ENCODE results near the gene NTMT1. TPM values are rescaled to one million over a fixed set of nuclear protein-coding genes. Genes with fewer than 3 reads are reported as not detected.

Gene NTMT1
- total and polyA plus RNA-seq, 9 of the 15 experiments (the other 6 are each of a cell fraction or from before 2014, with no cell fraction given): 42.1 to 116 (median 74.7) TPM

GRCh38 chr9:129654554-129655040 is 28.6 kb downstream of the NTMT1 start:
- no peak for DNase-seq (ENCODE audit: extremely low read depth in 1 of 4, low spot score in 3 of 4)
- Histone ChIP-seq H3K27me3 (ENCODE audit: control insufficient read depth in 2 of 2, insufficient read depth in 2 of 2, low read length in 2 of 2) (peaks cover 29 to 45% of the 10 kb centered on the region in 2 experiments; a peak in 4 of 5 replicates), H3K79me2 (ENCODE audit: control insufficient read depth, insufficient read depth, low read length) (no peaks in the 10 kb centered on the region), H3K4me3 (no peak overlapping the region), H3K27ac (ENCODE audit: extremely low read depth, low read depth, low read length) (no peak overlapping the region), H2AFZ (ENCODE audit: low read depth, low read length) (no peak overlapping the region), H3K9me1 (ENCODE audit: control insufficient read depth, insufficient read depth, low read length) (no peaks in the 10 kb centered on the region), H4K20me1 (replicated peaks; ENCODE audit: control insufficient read depth, insufficient read depth, low read length) (no peaks in the 10 kb centered on the region; the same call in 1 of the 2 replicates), H3K4me1 (replicated peaks in 1 of 2; ENCODE audit: control insufficient read depth in 2 of 2, insufficient read depth in 2 of 2, low read length in 2 of 2) (peaks cover 0 to 6% of the 10 kb centered on the region in 2 experiments; a peak in 2 of 5 replicates), H3K9me3 (replicated peaks; ENCODE audit: control insufficient read depth, insufficient read depth, low read depth, low read length) (no peaks in the 10 kb centered on the region), H3K36me3 (ENCODE audit: control insufficient read depth, insufficient read depth, low read length) (no peaks in the 10 kb centered on the region), H3K4me2 (ENCODE audit: insufficient read depth, low read length) (no peak overlapping the region), H3K9ac (ENCODE audit: insufficient read depth in 1 of 2, low read depth in 2 of 2, low read length in 2 of 2) (no peak overlapping the region)
- FAIRE-seq: no peak
- in situ Hi-C loops (cut with MboI) (loop anchor here (25.0 kb wide), 1 partner anchor 683 kb away; no protein-coding TSS in a partner anchor), intact Hi-C loops (cut with micrococcal nuclease) (no loop called here)
- POLR2A ChIA-PET: interaction anchor here (0.6 to 1.0 kb wide), 2 partner anchors 48 to 278 kb away, joined by 3 to 4 read pairs; no protein-coding TSS in a partner anchor
- CTCF ChIA-PET (ENCODE audit: low intra/inter-chr PET ratio): no interaction called here
- TF ChIP-seq JUND (IDR thresholded peaks at IDR 0.05; ENCODE audit: borderline replicate concordance, low read depth, low read length): no peak
- no peak for TF ChIP-seq JUND (tag; IDR thresholded peaks at IDR 0.05; ENCODE audit: borderline replicate concordance, low read depth, low read length)
- TF ChIP-seq ZFP30 (CRISPR knock-in tag; IDR thresholded peaks at IDR 0.05; ENCODE audit: borderline replicate concordance): no peak
- no peak for TF ChIP-seq GATAD2B (IDR thresholded peaks at IDR 0.05; ENCODE audit: borderline replicate concordance)
- TF ChIP-seq ZNF740 (CRISPR knock-in tag; IDR thresholded peaks at IDR 0.05): peak; percentile 80
- no peak for TF ChIP-seq ZNF740 (tag; IDR thresholded peaks at IDR 0.05)
- no peak for TF ChIP-seq ZNF253 (CRISPR knock-in tag; conservative IDR thresholded peaks at IDR 0.05)
- TF ChIP-seq HINFP (tag; conservative IDR thresholded peaks at IDR 0.05; ENCODE audit: low read depth): no peak
- no peak for TF ChIP-seq SUPT5H (IDR thresholded peaks at IDR 0.05)
- no peak for TF ChIP-seq HDAC2 (IDR thresholded peaks at IDR 0.05)
- TF ChIP-seq NR4A1 (CRISPR knock-in tag; IDR thresholded peaks at IDR 0.05): no peak
- no peak for TF ChIP-seq NR4A1 (tag; IDR thresholded peaks at IDR 0.05)
- no peak for TF ChIP-seq ZFP1 (CRISPR knock-in tag; IDR thresholded peaks at IDR 0.05)
- no peak for TF ChIP-seq TFAM (CRISPR knock-in tag; conservative IDR thresholded peaks at IDR 0.05)
- TF ChIP-seq PREB (CRISPR knock-in tag; IDR thresholded peaks at IDR 0.05): no peak
- no peak for TF ChIP-seq PBX2 (CRISPR knock-in tag; IDR thresholded peaks at IDR 0.05; ENCODE audit: low read depth)
- 0 out of 2 replicates have a peak, but pooled peaks have one; percentile 12 for TF ChIP-seq PBX2 (tag; conservative IDR thresholded peaks at IDR 0.05; ENCODE audit: low read depth)
- 8% methylated on average over 20 of the region's 20 CpGs for WGBS (ENCODE audit: insufficient coverage, low coverage, missing lambda C conversion rate)
- ATAC-seq: peak; percentile 47
- no TSS peak for BruUV-seq (replicated peaks)

Measured in K562 (cell line).